Astrocyte of the cerebellum (primary cell): ENCODE measurements around the gene MANSC4.
A peak's percentile ranks its signal among the peaks of the same experiment; 100 is the strongest.

Experiments used
- DNase-seq: peaks from one replicate; pipeline ENCODE4 v3.0.0-alpha.2; 2011; ENCODE audit warnings: low read depth
- H3K4me3 ChIP-seq: 2 replicates; pipeline ENCODE4 v1.5.1; 2011; ENCODE audit warnings: mild to moderate bottlenecking, low read depth, low read length, moderate library complexity
- CTCF ChIP-seq: IDR thresholded peaks from 2 replicates; pipeline ENCODE4 v1.5.1; 2012; ENCODE audit warnings: low read length, low read depth, moderate library complexity, mild to moderate bottlenecking; ENCODE audit errors: missing control alignments
- in situ Hi-C: cut with HindIII; loops from 2 replicates; pipeline ENCODE4 v1.10.0; 2017; ENCODE audit warnings: low sequenced_read_pairs

MANSC4 gene

GRCh38 chr12:27780612-27781408, 774 bp upstream of the MANSC4 start:
- peak overlapping the region; percentile 68 for H3K4me3 ChIP-seq
- DNase-seq = no peak
- no peak for TF ChIP-seq CTCF
- in situ Hi-C loops = no loop called here

- no peak for TF ChIP-seq CTCF
- in situ Hi-C loops = no loop called here
- DNase-seq = no peak
Measured at GRCh38 chr12:27779416-27779919, 568 bp downstream of the MANSC4 start.

GRCh38 chr12:27778206-27778605, 1.8 kb downstream of the MANSC4 start:
- DNase-seq = no peak
- in situ Hi-C loops = no loop called here
- no peak for TF ChIP-seq CTCF
- H3K4me3 ChIP-seq = no peak overlapping the region

More at GRCh38 chr12:27779416-27779919, 568 bp downstream of the MANSC4 start:
- peak overlapping the region; percentile 68 for H3K4me3 ChIP-seq

GRCh38 chr12:27777141-27777540, 2.9 kb downstream of the MANSC4 start:
- H3K4me3 ChIP-seq = no peak overlapping the region
- DNase-seq = no peak
- no peak for TF ChIP-seq CTCF
- in situ Hi-C loops = no loop called here

- no peak for TF ChIP-seq CTCF
- no peak for DNase-seq
- no peak overlapping the region for H3K4me3 ChIP-seq
- in situ Hi-C loops = no loop called here
Measured at GRCh38 chr12:27772328-27773049, 7.5 kb downstream of the MANSC4 start.

GRCh38 chr12:27771481-27772327, 8.3 kb downstream of the MANSC4 start:
- no peak overlapping the region for H3K4me3 ChIP-seq
- no peak for TF ChIP-seq CTCF
- no peak for DNase-seq
- in situ Hi-C loops = no loop called here
